ENCODE results near the gene ZNF536.

- TF ChIP-seq CTCF (IDR thresholded peaks at IDR 0.05): no peak
- no peak for TF ChIP-seq POLR2A (IDR thresholded peaks at IDR 0.05)
Measured at GRCh38 chr19:30430206-30430734, 58.1 kb downstream of the ZNF536 start.
